CD4-positive, alpha-beta T cell treated with Interleukin-2 at 100 ng/mL for 4 hours (primary cell): ENCODE measurements around the gene CRABP1.

Source experiments
- DNase-seq: peaks from one replicate; pipeline ENCODE4 v3.0.0-alpha.2; 2020; ENCODE audit warnings: low spot score

The CRABP1 gene

GRCh38 chr15:78347586-78348543 is 7.7 kb downstream of the CRABP1 start:
- no peak for DNase-seq

- no peak for DNase-seq
Measured at GRCh38 chr15:78350058-78350457, 9.9 kb downstream of the CRABP1 start.

GRCh38 chr15:78351539-78351938 is 11.4 kb downstream of the CRABP1 start:
- DNase-seq: no peak

- DNase-seq: no peak
Measured at GRCh38 chr15:78353093-78353492, 12.9 kb downstream of the CRABP1 start.

GRCh38 chr15:78355177-78355576 is 15.0 kb downstream of the CRABP1 start:
- DNase-seq: no peak

- no peak for DNase-seq
Measured at GRCh38 chr15:78358102-78358870, 18.1 kb downstream of the CRABP1 start.

GRCh38 chr15:78359041-78359808 is 19.1 kb downstream of the CRABP1 start:
- DNase-seq: no peak

- DNase-seq: no peak
Measured at GRCh38 chr15:78360367-78360801, 20.2 kb downstream of the CRABP1 start.

GRCh38 chr15:78360958-78361718 is 21.0 kb downstream of the CRABP1 start:
- DNase-seq: no peak

GRCh38 chr15:78361771-78362506 is 21.8 kb downstream of the CRABP1 start:
- no peak for DNase-seq

GRCh38 chr15:78362716-78363380 is 22.7 kb downstream of the CRABP1 start:
- no peak for DNase-seq

GRCh38 chr15:78363381-78363734 is 23.2 kb downstream of the CRABP1 start:
- no peak for DNase-seq

- no peak for DNase-seq
Measured at GRCh38 chr15:78364233-78364632, 24.1 kb downstream of the CRABP1 start.

- no peak for DNase-seq
Measured at GRCh38 chr15:78365917-78366316, 25.8 kb downstream of the CRABP1 start.

- DNase-seq: no peak
Measured at GRCh38 chr15:78366342-78366741, 26.2 kb downstream of the CRABP1 start.

- DNase-seq: no peak
Measured at GRCh38 chr15:78368651-78369050, 28.5 kb downstream of the CRABP1 start.

GRCh38 chr15:78369161-78369560 is 29.0 kb downstream of the CRABP1 start:
- DNase-seq: no peak

- DNase-seq: no peak
Measured at GRCh38 chr15:78370013-78370412, 29.9 kb downstream of the CRABP1 start.

- no peak for DNase-seq
Measured at GRCh38 chr15:78372880-78373279, 32.7 kb downstream of the CRABP1 start.
